Neuronal stem cell (in vitro differentiated cells): ENCODE results near the gene GSTO2.

Experiments used
- DNase-seq: peaks from one replicate; pipeline ENCODE4 v3.0.0-alpha.2; 2013; ENCODE audit warnings: low spot score
- H2AFZ ChIP-seq: one replicate; pipeline ENCODE4 v1.6.1; 2013; ENCODE audit warnings: mild to moderate bottlenecking, low read length, inconsistent platforms
- H2AK5ac ChIP-seq: 2 replicates; pipeline ENCODE4 v1.6.1; 2013; ENCODE audit warnings: low read depth, mild to moderate bottlenecking, inconsistent platforms, low read length, moderate library complexity, mixed read lengths
- H2BK120ac ChIP-seq: 2 replicates; pipeline ENCODE4 v1.6.1; 2013; ENCODE audit warnings: low read depth, mild to moderate bottlenecking, inconsistent platforms, low read length, moderate library complexity, mixed read lengths
- H2BK12ac ChIP-seq: one replicate; pipeline ENCODE4 v1.6.1; 2013; ENCODE audit warnings: low read length, inconsistent platforms
- H2BK15ac ChIP-seq: 2 replicates; pipeline ENCODE4 v1.6.1; 2013; ENCODE audit warnings: mild to moderate bottlenecking, low read length, inconsistent platforms, mixed read lengths
- H2BK5ac ChIP-seq: one replicate; pipeline ENCODE4 v1.6.1; 2013; ENCODE audit warnings: inconsistent platforms, mild to moderate bottlenecking, low read length, moderate library complexity
- H3K14ac ChIP-seq: one replicate; pipeline ENCODE4 v1.6.1; 2013; ENCODE audit warnings: low read length, inconsistent platforms
- H3K18ac ChIP-seq: 2 replicates; pipeline ENCODE4 v1.6.1; 2013; ENCODE audit warnings: low read length, inconsistent platforms
- H3K23ac ChIP-seq: 2 replicates; pipeline ENCODE4 v1.6.1; 2013; ENCODE audit warnings: low read depth, mild to moderate bottlenecking, mixed read lengths, low read length, inconsistent platforms; ENCODE audit not compliant: poor library complexity
- H3K27ac ChIP-seq: replicated peaks from 3 replicates; pipeline ENCODE4 v1.5.1; 2013; ENCODE audit warnings: low read length, inconsistent platforms
- H3K27me3 ChIP-seq, 3 experiments: 2 replicates each; pipeline ENCODE4 v1.6.1; 2013; ENCODE audit warnings: low read length in 3 of 3, mild to moderate bottlenecking in 2 of 3, inconsistent platforms in 1 of 3, low read depth in 1 of 3, mixed read lengths in 1 of 3, moderate library complexity in 1 of 3; ENCODE audit not compliant: control insufficient read depth in 3 of 3, insufficient read depth in 3 of 3
- H3K36me3 ChIP-seq, 2 donors: replicated peaks in 1 of 2; 2 replicates each; pipeline ENCODE4 v1.6.1; 2013; ENCODE audit warnings: low read length in 2 of 2; ENCODE audit not compliant: control insufficient read depth in 2 of 2, insufficient read depth in 2 of 2
- H3K4ac ChIP-seq: 2 replicates; pipeline ENCODE4 v1.6.1; 2013; ENCODE audit warnings: inconsistent platforms, mild to moderate bottlenecking, low read length, moderate library complexity
- H3K4me1 ChIP-seq, 2 donors: 1 replicate in 1 of 2; 2 replicates in 1 of 2; pipeline ENCODE4 v1.6.1; 2013; ENCODE audit warnings: low read length in 2 of 2, low read depth in 1 of 2; ENCODE audit not compliant: control insufficient read depth in 2 of 2, insufficient read depth in 1 of 2
- H3K4me2 ChIP-seq: one replicate; pipeline ENCODE4 v1.6.1; 2013; ENCODE audit warnings: mild to moderate bottlenecking, low read length, inconsistent platforms; ENCODE audit not compliant: insufficient read depth, poor library complexity, severe bottlenecking
- H3K4me3 ChIP-seq, 2 donors: 2 replicates each; pipeline ENCODE4 v1.5.1; 2013; ENCODE audit warnings: low read length in 2 of 2, mild to moderate bottlenecking in 2 of 2, inconsistent platforms in 1 of 2, moderate library complexity in 1 of 2
- H3K79me1 ChIP-seq: one replicate; pipeline ENCODE4 v1.6.1; 2013; ENCODE audit warnings: low read depth, mild to moderate bottlenecking, inconsistent platforms, low read length, moderate library complexity
- H3K9ac ChIP-seq: one replicate; pipeline ENCODE4 v1.6.1; 2013; ENCODE audit warnings: mild to moderate bottlenecking, low read depth, low read length, inconsistent platforms; ENCODE audit not compliant: poor library complexity
- H3K9me3 ChIP-seq, 2 donors: replicated peaks in 1 of 2; 2 replicates each; pipeline versions ENCODE3 to v1.6.1; 2013; ENCODE audit warnings: low read length in 2 of 2, mild to moderate bottlenecking in 2 of 2, inconsistent platforms in 1 of 2, low read depth in 1 of 2, mixed read lengths in 1 of 2, moderate library complexity in 1 of 2; ENCODE audit not compliant: control insufficient read depth in 2 of 2, insufficient read depth in 1 of 2
- H4K8ac ChIP-seq: one replicate; pipeline ENCODE4 v1.6.1; 2013; ENCODE audit warnings: low read depth, mild to moderate bottlenecking, inconsistent platforms, low read length, moderate library complexity
- H4K91ac ChIP-seq: one replicate; pipeline ENCODE4 v1.6.1; 2013; ENCODE audit warnings: low read length, low read depth, mild to moderate bottlenecking, inconsistent platforms; ENCODE audit not compliant: poor library complexity
- WGBS, 2 donors: extraction: QIAGEN DNeasy Blood & Tissue Kit; methylation state at CpG; one replicate each; pipeline ENCODE4 v1.1.7; 2013; ENCODE audit warnings: missing lambda C conversion rate in 2 of 2, mixed read lengths in 1 of 2; ENCODE audit not compliant: insufficient read length in 2 of 2, insufficient replicate concordance in 1 of 2; ENCODE audit errors: extremely low coverage in 2 of 2; 5-methylcytosine and 5-hydroxymethylcytosine counted together

Gene GSTO2

GRCh38 chr10:104337521-104337984 lies 68.6 kb downstream of the GSTO2 start:
- Histone ChIP-seq H2AFZ (peak overlapping the region; percentile 98), H2BK120ac (no peak overlapping the region), H3K9me3 (no peaks in the 10 kb centered on the region), H3K14ac (peak overlapping the region; percentile 12), H2BK5ac (peak overlapping the region; percentile 79), H3K18ac (peak overlapping the region; percentile 78), H3K4ac (no peak overlapping the region), H3K4me3 (peak overlapping the region; percentile 89), H3K4me2 (peak overlapping the region; percentile 90), H4K8ac (no peak overlapping the region), H3K36me3 (peaks cover 0 to 24% of the 10 kb centered on the region in 2 donors), H2AK5ac (no peak overlapping the region), H2BK12ac (no peak overlapping the region), H3K79me1 (peaks cover 6% of the 10 kb centered on the region), H4K91ac (peak overlapping the region; percentile 13), H2BK15ac (peak overlapping the region; percentile 52), H3K27ac (peak overlapping the region; percentile 83), H3K23ac (peak overlapping the region; percentile 34), H3K27me3 (peaks cover 0 to 19% (median 0%) of the 10 kb centered on the region in 3 experiments), H3K9ac (peak overlapping the region; percentile 91), H3K4me1 (peaks cover 19 to 22% of the 10 kb centered on the region in 2 donors)
- WGBS, 2 donors: no CpG with 5 or more reads among the region's 23 CpGs
- no peak for DNase-seq

GRCh38 chr10:104337985-104338735 lies 69.2 kb downstream of the GSTO2 start, which contains the start of gene ITPRIP:
TSS of gene ITPRIP (minus strand) at chr10:104338465. CDS start at chr10:104316051, 22,414 bp downstream.
- Histone ChIP-seq H3K18ac (peak within 1 kb of the TSS; percentile 78), H2AFZ (peak within 1 kb of the TSS; percentile 98), H3K36me3 (peaks cover 0 to 22% of the 10 kb centered on the region in 2 donors), H3K14ac (peak within 1 kb of the TSS; percentile 12), H3K4me1 (peaks cover 16% of the 10 kb centered on the region in 2 donors), H2BK15ac (peak within 1 kb of the TSS; percentile 52), H3K27me3 (peaks cover 0 to 19% (median 0%) of the 10 kb centered on the region in 3 experiments), H2AK5ac (no peak within 1 kb of the TSS), H3K4ac (no peak within 1 kb of the TSS), H3K9ac (peak within 1 kb of the TSS; percentile 91), H3K27ac (peak within 1 kb of the TSS; percentile 83), H2BK5ac (peak within 1 kb of the TSS; percentile 79), H3K79me1 (peaks cover 6% of the 10 kb centered on the region), H3K9me3 (no peaks in the 10 kb centered on the region), H2BK120ac (no peak within 1 kb of the TSS), H4K8ac (no peak within 1 kb of the TSS), H3K4me3 (peak within 1 kb of the TSS; percentile 89), H3K4me2 (peak within 1 kb of the TSS; percentile 90), H4K91ac (peak within 1 kb of the TSS; percentile 13), H3K23ac (peak within 1 kb of the TSS; percentile 34), H2BK12ac (no peak within 1 kb of the TSS)
- WGBS, 2 donors: no CpG with 5 or more reads among the region's 70 CpGs
- DNase-seq: peak; percentile 73

GRCh38 chr10:104339469-104340110 lies 70.6 kb downstream of the GSTO2 start:
- Histone ChIP-seq H3K4me3 (peak overlapping the region in 1 of 2 donors; percentile 89), H4K91ac (no peak overlapping the region), H2BK5ac (no peak overlapping the region), H2AFZ (peak overlapping the region; percentile 98), H3K9me3 (no peaks in the 10 kb centered on the region), H3K36me3 (peaks cover 0 to 12% of the 10 kb centered on the region in 2 donors), H4K8ac (no peak overlapping the region), H2AK5ac (no peak overlapping the region), H3K27ac (no peak overlapping the region), H3K4me1 (peaks cover 10 to 14% of the 10 kb centered on the region in 2 donors), H2BK15ac (no peak overlapping the region), H2BK12ac (no peak overlapping the region), H3K9ac (no peak overlapping the region), H3K4me2 (no peak overlapping the region), H3K23ac (no peak overlapping the region), H2BK120ac (no peak overlapping the region), H3K18ac (no peak overlapping the region), H3K14ac (no peak overlapping the region), H3K27me3 (peaks cover 0 to 16% (median 0%) of the 10 kb centered on the region in 3 experiments), H3K79me1 (peaks cover 2% of the 10 kb centered on the region), H3K4ac (no peak overlapping the region)
- no CpG with 5 or more reads among the region's 11 CpGs for WGBS, 2 donors
- no peak for DNase-seq

- Histone ChIP-seq H3K4ac (no peak overlapping the region), H2BK15ac (no peak overlapping the region), H2BK120ac (no peak overlapping the region), H3K27me3 (peaks cover 0 to 14% (median 0%) of the 10 kb centered on the region in 3 experiments), H3K27ac (no peak overlapping the region), H3K9ac (no peak overlapping the region), H3K4me2 (no peak overlapping the region), H3K4me3 (no peak overlapping the region), H3K4me1 (peaks cover 10 to 14% of the 10 kb centered on the region in 2 donors), H4K8ac (no peak overlapping the region), H2BK5ac (no peak overlapping the region), H3K79me1 (no peaks in the 10 kb centered on the region), H3K18ac (no peak overlapping the region), H3K14ac (no peak overlapping the region), H3K23ac (no peak overlapping the region), H3K36me3 (peaks cover 0 to 7% of the 10 kb centered on the region in 2 donors), H4K91ac (no peak overlapping the region), H2AK5ac (no peak overlapping the region), H2BK12ac (no peak overlapping the region), H2AFZ (no peak overlapping the region), H3K9me3 (no peaks in the 10 kb centered on the region)
- no CpG with 5 or more reads among the region's 4 CpGs for WGBS, 2 donors
- DNase-seq: no peak
Observed at GRCh38 chr10:104340111-104340526, 71.1 kb downstream of the GSTO2 start.
